CD8-positive, alpha-beta memory T cell (primary cell): ENCODE measurements around the gene PIGBOS1. TPM values are rescaled to one million over a fixed set of nuclear protein-coding genes. Genes with fewer than 3 reads are reported as not detected.

ENCODE experiments used
- CTCF ChIA-PET: fragments of 350-600 bp; sonication (Branson Sonifier 250); formaldehyde crosslinking; loops from one replicate; lab custom pipeline; 2021; ENCODE audit warnings: antibody characterized with exemption; lab: Charles Lee
- POLR2A ChIA-PET: fragments of 350-600 bp; sonication (Branson Sonifier 250); formaldehyde crosslinking; loops from one replicate; lab custom pipeline; 2021; ENCODE audit warnings: antibody characterized with exemption; lab: Charles Lee
- DNase-seq, 5 donors: peaks; one replicate each; pipeline versions ENCODE4 v3.0.0 to v3.0.0-alpha.2; 2020 to 2022; ENCODE audit warnings: mixed read lengths in 1 of 5
- H3K27ac ChIP-seq: one replicate; pipeline ENCODE4 v1.7.0; 2013; ENCODE audit warnings: low read depth, mild to moderate bottlenecking, low read length, moderate library complexity
- H3K27me3 ChIP-seq: 2 replicates; pipeline ENCODE4 v1.7.0; 2013; ENCODE audit warnings: low read length, mild to moderate bottlenecking; ENCODE audit not compliant: insufficient read depth, poor library complexity, severe bottlenecking
- H3K36me3 ChIP-seq: 2 replicates; pipeline ENCODE4 v1.7.0; 2013; ENCODE audit warnings: mild to moderate bottlenecking, low read length, moderate library complexity; ENCODE audit not compliant: insufficient read depth
- H3K4me1 ChIP-seq: 2 replicates; pipeline ENCODE4 v1.7.0; 2013; ENCODE audit warnings: mild to moderate bottlenecking, low read length, moderate library complexity; ENCODE audit not compliant: insufficient read depth
- H3K4me3 ChIP-seq: 2 replicates; pipeline ENCODE4 v1.7.0; 2013; ENCODE audit warnings: mild to moderate bottlenecking, low read length
- H3K9me3 ChIP-seq: 2 replicates; pipeline ENCODE4 v1.7.0; 2013; ENCODE audit warnings: mild to moderate bottlenecking, low read length
- H3K27ac Mint-ChIP-seq, 8 donors: one replicate each; pipeline ENCODE4 v1.8.0; 2020 to 2021; ENCODE audit warnings: mixed read lengths in 8 of 8, mild to moderate bottlenecking in 6 of 8, inconsistent platforms in 3 of 8, moderate library complexity in 3 of 8
- H3K27me3 Mint-ChIP-seq, 2 donors: one replicate each; pipeline ENCODE4 v1.8.0; 2020 to 2021; ENCODE audit warnings: mixed read lengths in 2 of 2, mild to moderate bottlenecking in 1 of 2, moderate library complexity in 1 of 2
- H3K36me3 Mint-ChIP-seq, 3 donors: one replicate each; pipeline ENCODE4 v1.8.0; 2020 to 2021; ENCODE audit warnings: mixed read lengths in 3 of 3, inconsistent platforms in 1 of 3, mild to moderate bottlenecking in 1 of 3
- H3K4me1 Mint-ChIP-seq, 3 donors: one replicate each; pipeline ENCODE4 v1.8.0; 2020 to 2021; ENCODE audit warnings: mixed read lengths in 3 of 3, inconsistent platforms in 1 of 3, mild to moderate bottlenecking in 1 of 3
- H3K4me3 Mint-ChIP-seq, 7 donors: one replicate each; pipeline ENCODE4 v1.8.0; 2020 to 2021; ENCODE audit warnings: mixed read lengths in 7 of 7, mild to moderate bottlenecking in 6 of 7, moderate library complexity in 4 of 7, inconsistent platforms in 2 of 7
- H3K9me3 Mint-ChIP-seq, 5 donors: one replicate each; pipeline ENCODE4 v1.8.0; 2020 to 2022; ENCODE audit warnings: mixed read lengths in 5 of 5, mild to moderate bottlenecking in 3 of 5, moderate library complexity in 2 of 5, inconsistent platforms in 1 of 5
- polyA plus RNA-seq: library from polyadenylated mRNA; unstranded; fragments of 300-500 nt; fragmentation: Illumina TruSeq; gene quantifications from one replicate; pipeline ENCODE4 v1.2.3, GENCODE V29; 2021
- total RNA-seq, 2 experiments: library from RNA; stranded (reverse); gene quantifications; one replicate each; pipeline ENCODE4 v1.2.3, GENCODE V29; 2021

PIGBOS1 gene, protein sequence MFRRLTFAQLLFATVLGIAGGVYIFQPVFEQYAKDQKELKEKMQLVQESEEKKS
- total RNA-seq (10 to 100 TPM; 11.5 to 11.9 TPM), polyA plus RNA-seq (43.9 TPM)

DNA sequence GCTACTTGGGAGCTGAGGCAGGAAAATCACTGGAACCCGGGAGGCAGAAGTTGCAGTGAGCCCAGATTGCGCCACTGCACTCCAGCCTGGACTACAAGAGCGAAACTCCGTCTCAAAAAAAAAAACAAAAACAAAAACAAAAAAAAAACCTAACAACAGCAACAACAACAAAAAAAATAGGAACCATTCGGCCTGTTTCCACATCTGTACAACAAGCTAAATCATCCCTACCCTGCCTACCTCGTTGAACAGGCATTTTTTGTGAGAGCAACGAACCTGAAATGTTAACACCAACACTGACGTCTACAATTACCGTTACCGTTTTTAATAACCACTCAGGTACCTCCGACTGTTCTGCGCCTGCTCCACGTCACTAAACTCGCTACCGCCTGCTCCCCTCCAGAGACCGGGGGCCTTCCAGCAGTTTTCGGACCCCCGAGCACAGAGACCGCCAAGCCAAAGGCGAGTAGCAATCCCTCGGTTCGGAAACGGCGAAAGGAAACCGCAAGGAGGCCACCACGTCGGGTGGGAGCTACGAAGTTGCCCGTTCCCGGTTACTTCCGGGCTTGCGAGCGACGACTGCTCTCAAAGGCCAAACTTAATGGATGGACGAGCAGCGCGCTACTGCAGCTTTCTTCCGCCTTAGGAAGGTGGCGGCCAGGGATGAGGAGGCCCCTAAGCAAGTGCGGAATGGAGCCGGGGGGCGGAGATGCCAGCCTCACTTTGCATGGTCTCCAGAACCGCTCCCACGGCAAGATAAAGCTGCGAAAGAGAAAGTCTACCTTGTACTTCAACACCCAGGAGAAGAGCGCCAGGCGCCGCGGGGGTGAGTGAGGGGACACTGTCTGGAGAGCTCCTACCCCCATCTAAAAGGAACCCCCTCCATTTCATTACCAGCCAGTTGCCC lies at the start of gene PIGBOS1, which contains the start of gene PIGB:
TSS of gene PIGBOS1 (minus strand) at position 536 of the 907 bp plus-strand sequence. CDS start 1,331 bp downstream, outside the sequence.
TSS of gene PIGB (plus strand) at position 635 of the 907 bp plus-strand sequence. CDS start at position 664, 29 bp downstream.
- peak within 1 kb of the TSS; percentile 99 for H3K27ac ChIP-seq
- peaks cover 70 to 86% (median 81%) of the 10 kb centered on the region in 3 donors for H3K4me1 Mint-ChIP-seq

DNA sequence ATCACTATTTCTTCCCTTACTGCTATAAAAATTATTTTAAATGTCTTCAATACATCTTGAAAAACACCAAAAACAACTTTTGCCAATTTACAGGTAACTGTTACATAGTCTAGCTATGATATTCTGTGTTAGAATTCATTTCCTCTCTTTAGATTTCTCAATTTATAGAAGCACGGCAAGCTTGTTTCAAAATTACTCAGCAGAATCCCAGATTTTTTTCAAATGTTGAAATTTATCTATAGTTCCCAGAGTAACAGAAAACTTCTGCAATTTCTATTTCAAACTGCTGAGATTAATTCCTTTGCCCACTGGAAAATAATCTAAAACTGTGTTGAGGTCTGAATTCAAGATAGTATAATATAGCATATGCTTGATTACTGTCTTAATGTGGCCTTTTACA lies 48.1 kb upstream of the PIGBOS1 start:
- DNase-seq: no peak
- CTCF ChIA-PET: no interaction called here
- no peak overlapping the region for H3K27ac Mint-ChIP-seq

More for the DNA sequence above, at the start of gene PIGBOS1, which contains the start of gene PIGB:
- Mint-ChIP-seq H3K27ac (peak within 1 kb of the TSS; percentile 99 to 100 (median 100)), H3K27me3 (peaks cover 0 to 2% of the 10 kb centered on the region in 2 donors), H3K36me3 (peaks cover 0 to 39% (median 4%) of the 10 kb centered on the region in 3 donors), H3K4me3 (peak within 1 kb of the TSS; percentile 98 to 100 (median 98)), H3K9me3 (no peaks in the 10 kb centered on the region)
- ChIA-PET POLR2A (interaction anchor here (0.8 to 2.3 kb wide), 8 partner anchors 20 to 122 kb away, joined by 3 to 19 read pairs (median 4); partner anchors contain the start of genes CCPG1, PIERCE2 and RSL24D1), CTCF (interaction anchor here (1.0 to 2.8 kb wide), 9 partner anchors 28 to 122 kb away, joined by 3 to 18 read pairs (median 4); partner anchors contain the start of genes CCPG1, PIERCE2 and RSL24D1)
- H3K9me3 ChIP-seq: no peaks in the 10 kb centered on the region
- DNase-seq: peak; percentile 62 to 86 (median 84)
- peaks cover 38% of the 10 kb centered on the region for H3K4me1 ChIP-seq
- no peaks in the 10 kb centered on the region for H3K36me3 ChIP-seq
- no peaks in the 10 kb centered on the region for H3K27me3 ChIP-seq
- peak within 1 kb of the TSS; percentile 91 for H3K4me3 ChIP-seq

DNA sequence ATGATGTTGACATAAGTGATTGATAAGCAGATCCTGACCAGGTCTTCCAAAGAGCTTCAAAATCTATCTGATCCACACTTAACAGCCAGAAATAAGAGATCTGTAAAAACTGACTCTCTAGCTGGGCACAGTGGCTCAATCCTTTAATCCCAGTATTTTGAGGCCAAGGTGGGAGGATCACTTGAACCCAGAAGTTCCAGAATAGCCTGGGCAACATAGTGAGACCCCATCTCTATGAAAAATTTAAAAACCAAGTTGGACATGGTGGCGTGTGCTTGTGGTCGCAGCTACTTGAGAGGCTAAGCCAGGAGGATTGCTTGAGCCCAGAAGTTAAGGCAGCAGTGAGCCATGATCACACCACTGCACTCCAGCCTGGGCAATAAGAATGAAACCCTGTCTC lies 43.7 kb upstream of the PIGBOS1 start:
- H3K36me3 Mint-ChIP-seq: peaks cover 0 to 54% (median 23%) of the 10 kb centered on the region in 3 donors
- H3K4me3 ChIP-seq: no peak overlapping the region
- H3K4me1 ChIP-seq: no peaks in the 10 kb centered on the region
- H3K27me3 Mint-ChIP-seq: no peaks in the 10 kb centered on the region
- H3K9me3 Mint-ChIP-seq: no peaks in the 10 kb centered on the region
- ChIA-PET POLR2A (no interaction called here), CTCF (no interaction called here)
- H3K27me3 ChIP-seq: no peaks in the 10 kb centered on the region
- no peaks in the 10 kb centered on the region for H3K9me3 ChIP-seq
- H3K4me1 Mint-ChIP-seq: peaks cover 0 to 1% (median 0%) of the 10 kb centered on the region in 3 donors
- no peak overlapping the region for H3K4me3 Mint-ChIP-seq
- H3K36me3 ChIP-seq: peaks cover 6% of the 10 kb centered on the region
- H3K27ac ChIP-seq: no peak overlapping the region
- no peak for DNase-seq
- H3K27ac Mint-ChIP-seq: peak overlapping the region in 4 of 8 donors; percentile 7 to 35 (median 33)

More for the DNA sequence above, 48.1 kb upstream of the PIGBOS1 start:
- Mint-ChIP-seq H3K27me3 (no peaks in the 10 kb centered on the region), H3K4me3 (no peak overlapping the region), H3K9me3 (no peaks in the 10 kb centered on the region), H3K4me1 (peaks cover 0 to 3% (median 0%) of the 10 kb centered on the region in 3 donors), H3K36me3 (peaks cover 3 to 62% (median 25%) of the 10 kb centered on the region in 3 donors)
- POLR2A ChIA-PET: no interaction called here
- H3K27me3 ChIP-seq: no peaks in the 10 kb centered on the region
- no peaks in the 10 kb centered on the region for H3K4me1 ChIP-seq
- H3K9me3 ChIP-seq: no peaks in the 10 kb centered on the region
- no peak overlapping the region for H3K27ac ChIP-seq
- no peak overlapping the region for H3K4me3 ChIP-seq
- H3K36me3 ChIP-seq: peaks cover 7% of the 10 kb centered on the region

DNA sequence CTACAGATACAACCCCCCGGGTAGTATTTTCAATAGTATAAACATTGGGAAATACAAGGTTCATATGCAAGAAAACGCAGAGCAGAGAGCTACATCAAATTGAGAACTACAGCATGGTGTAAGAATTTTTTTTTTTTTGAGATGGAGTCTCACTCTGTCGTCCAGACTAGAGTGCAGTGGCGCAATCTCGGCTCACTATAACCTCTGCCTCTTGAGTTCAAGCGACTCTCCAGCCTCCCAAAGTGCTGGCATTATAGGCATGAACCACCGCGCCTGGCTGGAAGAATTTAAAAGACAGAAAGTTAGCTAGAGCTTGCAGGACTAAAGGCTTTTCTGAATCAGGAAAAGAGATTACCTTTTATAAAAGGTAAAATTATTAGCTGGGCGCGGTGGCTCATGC lies 42.1 kb upstream of the PIGBOS1 start:
- H3K27ac Mint-ChIP-seq: no peak overlapping the region
- CTCF ChIA-PET: interaction anchor here (0.9 kb wide), 1 partner anchor 12 kb away, joined by 3 read pairs; no protein-coding TSS in a partner anchor

DNA sequence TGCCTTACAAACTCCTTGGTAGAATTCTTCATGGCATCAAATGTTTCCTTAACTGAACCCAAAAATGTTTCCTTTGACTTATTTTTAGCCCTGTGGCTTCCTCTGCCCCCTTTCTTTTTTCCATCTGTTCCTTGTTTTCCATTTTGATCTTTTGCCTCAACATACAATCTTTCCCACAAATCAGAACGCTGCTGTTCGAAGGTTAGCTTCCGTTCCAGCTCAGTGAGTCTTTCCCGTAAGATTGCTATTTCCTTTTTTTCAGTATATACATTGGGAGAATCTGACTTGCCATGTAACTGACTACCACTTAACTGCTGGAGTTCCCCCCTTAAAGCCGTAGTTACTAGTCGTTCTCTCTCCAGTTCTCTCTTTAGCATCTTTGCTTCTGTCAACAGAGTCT lies 41.3 kb upstream of the PIGBOS1 start:
- H3K27me3 Mint-ChIP-seq: no peaks in the 10 kb centered on the region
- no peaks in the 10 kb centered on the region for H3K9me3 Mint-ChIP-seq
- POLR2A ChIA-PET: no interaction called here
- H3K27ac Mint-ChIP-seq: peak overlapping the region in 4 of 8 donors; percentile 11 to 58 (median 33)
- H3K36me3 Mint-ChIP-seq: peaks cover 0 to 65% (median 35%) of the 10 kb centered on the region in 3 donors
- Histone ChIP-seq H3K27me3 (no peaks in the 10 kb centered on the region), H3K36me3 (peaks cover 11% of the 10 kb centered on the region), H3K27ac (no peak overlapping the region), H3K9me3 (no peaks in the 10 kb centered on the region), H3K4me1 (no peaks in the 10 kb centered on the region), H3K4me3 (no peak overlapping the region)
- H3K4me1 Mint-ChIP-seq: no peaks in the 10 kb centered on the region
- CTCF ChIA-PET: interaction anchor here (0.9 kb wide), 2 partner anchors 13 to 48 kb away, joined by 3 to 4 read pairs; partner anchors contain the start of gene PIERCE2
- DNase-seq: no peak
- no peak overlapping the region for H3K4me3 Mint-ChIP-seq

More for the DNA sequence above, 42.1 kb upstream of the PIGBOS1 start:
- no peaks in the 10 kb centered on the region for H3K9me3 Mint-ChIP-seq
- no peak overlapping the region for H3K4me3 Mint-ChIP-seq
- Histone ChIP-seq H3K9me3 (no peaks in the 10 kb centered on the region), H3K27me3 (no peaks in the 10 kb centered on the region), H3K4me1 (no peaks in the 10 kb centered on the region), H3K27ac (no peak overlapping the region), H3K4me3 (no peak overlapping the region), H3K36me3 (peaks cover 7% of the 10 kb centered on the region)
- no peaks in the 10 kb centered on the region for H3K4me1 Mint-ChIP-seq
- peaks cover 0 to 60% (median 31%) of the 10 kb centered on the region in 3 donors for H3K36me3 Mint-ChIP-seq
- no peak for DNase-seq
- POLR2A ChIA-PET: no interaction called here
- H3K27me3 Mint-ChIP-seq: no peaks in the 10 kb centered on the region

DNA sequence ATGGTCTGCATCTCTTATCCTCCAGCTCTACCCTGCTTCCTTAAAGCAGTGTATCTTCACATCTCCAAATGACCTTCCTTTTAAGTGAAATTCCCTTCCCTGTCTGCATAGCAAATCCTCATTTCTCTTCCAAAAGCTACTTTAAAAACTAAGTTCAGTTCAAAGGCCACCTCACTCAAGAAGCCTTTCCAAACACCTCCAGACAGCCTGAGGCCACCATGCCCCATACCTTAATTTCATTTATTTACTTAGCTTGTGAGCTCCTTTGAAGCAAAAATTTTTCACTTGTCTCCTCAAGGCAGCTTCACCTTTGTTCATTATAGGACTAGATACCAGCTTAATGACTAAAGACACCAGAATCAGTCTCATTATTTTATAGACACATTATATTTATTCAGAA lies 39.5 kb upstream of the PIGBOS1 start:
- Histone ChIP-seq H3K36me3 (peaks cover 11% of the 10 kb centered on the region), H3K4me3 (no peak overlapping the region), H3K27me3 (no peaks in the 10 kb centered on the region), H3K27ac (no peak overlapping the region), H3K4me1 (no peaks in the 10 kb centered on the region), H3K9me3 (no peaks in the 10 kb centered on the region)
- Mint-ChIP-seq H3K36me3 (peaks cover 0 to 65% (median 29%) of the 10 kb centered on the region in 3 donors), H3K4me3 (no peak overlapping the region), H3K9me3 (no peaks in the 10 kb centered on the region), H3K27ac (peak overlapping the region in 5 of 8 donors; percentile 0 to 75 (median 11)), H3K4me1 (no peaks in the 10 kb centered on the region), H3K27me3 (no peaks in the 10 kb centered on the region)
- CTCF ChIA-PET: no interaction called here
- no peak for DNase-seq
- POLR2A ChIA-PET: no interaction called here

DNA sequence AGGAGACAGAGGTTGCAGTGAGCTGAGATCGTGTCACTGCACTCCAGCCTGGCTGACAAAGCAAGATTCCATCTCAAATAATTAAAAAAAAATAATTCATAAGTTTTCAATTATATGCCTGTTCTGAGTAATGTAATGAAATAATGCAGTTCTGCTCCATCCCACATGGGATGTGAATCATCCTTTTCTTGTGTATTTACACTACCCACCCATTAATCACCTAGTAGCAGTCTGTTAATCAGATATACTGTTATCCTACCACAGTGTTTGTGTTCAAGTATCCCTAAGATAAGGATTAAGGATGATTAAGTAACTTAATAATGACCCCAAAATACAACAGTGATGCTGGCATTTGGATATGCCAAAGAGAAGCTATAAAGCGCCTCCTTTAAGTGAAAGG lies 38.9 kb upstream of the PIGBOS1 start:
- Histone ChIP-seq H3K27me3 (no peaks in the 10 kb centered on the region), H3K36me3 (peaks cover 11% of the 10 kb centered on the region), H3K27ac (no peak overlapping the region), H3K4me1 (no peaks in the 10 kb centered on the region), H3K4me3 (no peak overlapping the region), H3K9me3 (no peaks in the 10 kb centered on the region)
- Mint-ChIP-seq H3K27me3 (no peaks in the 10 kb centered on the region), H3K9me3 (no peaks in the 10 kb centered on the region), H3K4me3 (no peak overlapping the region), H3K27ac (no peak overlapping the region), H3K36me3 (peaks cover 0 to 63% (median 29%) of the 10 kb centered on the region in 3 donors), H3K4me1 (no peaks in the 10 kb centered on the region)
- ChIA-PET CTCF (no interaction called here), POLR2A (no interaction called here)
- DNase-seq: no peak
